CD4-positive, alpha-beta T cell treated with Interleukin-12 subunit alpha and Interleukin-12 subunit beta, for 1 hour (primary cell): ENCODE results near the gene FMC1.
A peak's percentile ranks its signal among the peaks of the same experiment; 100 is the strongest.
"Not testable (repeated sequence)": the region's sequence is repeated elsewhere in the genome, so short reads cannot be mapped to it uniquely, and the experiment has no call there.

Experiments used
- DNase-seq: peaks from one replicate; pipeline ENCODE4 v3.0.0-alpha.2; 2020

Gene FMC1

GRCh38 chr7:139340808-139341057, 404 bp upstream of the FMC1 start:
- DNase-seq = no peak

- no peak for DNase-seq
Observed at GRCh38 chr7:139341776-139342226, 664 bp downstream of the FMC1 start.

- no peak for DNase-seq
Observed at GRCh38 chr7:139345042-139345441, 3.9 kb downstream of the FMC1 start.

GRCh38 chr7:139351027-139351426, 9.9 kb downstream of the FMC1 start:
- no peak for DNase-seq

- DNase-seq = no peak
Observed at GRCh38 chr7:139354729-139355128, 13.6 kb downstream of the FMC1 start.

GRCh38 chr7:139355320-139355719, 14.2 kb downstream of the FMC1 start:
- DNase-seq = no peak

GRCh38 chr7:139357729-139358506, 16.8 kb downstream of the FMC1 start:
- DNase-seq = not testable (repeated sequence)

GRCh38 chr7:139358541-139359365, 17.6 kb downstream of the FMC1 start:
- DNase-seq = peak; percentile 57

GRCh38 chr7:139359366-139360209, 18.5 kb downstream of the FMC1 start, which contains the start of gene LUC7L2:
LUC7L2 (plus strand) TSS chr7:139359894; CDS start chr7:139360262, 368 bp downstream.
- DNase-seq = peak; percentile 99

GRCh38 chr7:139360210-139360947, 19.2 kb downstream of the FMC1 start:
- peak; percentile 97 for DNase-seq

- DNase-seq = no peak
Observed at GRCh38 chr7:139360948-139361307, 19.8 kb downstream of the FMC1 start.

GRCh38 chr7:139361523-139361922, 20.4 kb downstream of the FMC1 start:
- no peak for DNase-seq

GRCh38 chr7:139362302-139362701, 21.2 kb downstream of the FMC1 start:
- no peak for DNase-seq

GRCh38 chr7:139362981-139363380, 21.8 kb downstream of the FMC1 start:
- DNase-seq = no peak

GRCh38 chr7:139365336-139365735, 24.2 kb downstream of the FMC1 start:
- DNase-seq = no peak

- DNase-seq = no peak
Observed at GRCh38 chr7:139366400-139366799, 25.3 kb downstream of the FMC1 start.

- DNase-seq = no peak
Observed at GRCh38 chr7:139367438-139368155, 26.5 kb downstream of the FMC1 start.

GRCh38 chr7:139370301-139370942, 29.3 kb downstream of the FMC1 start:
- DNase-seq = no peak

- DNase-seq = no peak
Observed at GRCh38 chr7:139370943-139371313, 29.8 kb downstream of the FMC1 start.

GRCh38 chr7:139374246-139374645, 33.1 kb downstream of the FMC1 start:
- no peak for DNase-seq

GRCh38 chr7:139382439-139382838, 41.3 kb downstream of the FMC1 start:
- no peak for DNase-seq
